Lower lobe of right lung (tissue), 2 donors: ENCODE data around the gene DNAJC6. TPM values are rescaled to one million over a fixed set of nuclear protein-coding genes. Genes with fewer than 3 reads are reported as not detected.

Source experiments
- ATAC-seq, 2 donors: fragments of 200-7000 bp; cut with Tn5 transposase; one replicate each; pipeline ENCODE4 v1.9.1; 2020 to 2022; ENCODE audit warnings: mild to moderate bottlenecking in 2 of 2, moderate library complexity in 2 of 2
- DNase-seq: peaks from one replicate; pipeline ENCODE4 v3.0.0-alpha.2; 2020
- H3K27ac ChIP-seq: fragments of 200-600 bp; one replicate; pipeline ENCODE4 v1.8.0; 2022
- H3K27me3 ChIP-seq: fragments of 200-600 bp; one replicate; pipeline ENCODE4 v1.8.0; 2022; ENCODE audit warnings: low read depth
- H3K36me3 ChIP-seq: fragments of 200-600 bp; one replicate; pipeline ENCODE4 v1.8.0; 2022; ENCODE audit warnings: mild to moderate bottlenecking
- H3K4me1 ChIP-seq: fragments of 200-600 bp; one replicate; pipeline ENCODE4 v1.8.0; 2022
- H3K4me3 ChIP-seq: fragments of 200-600 bp; one replicate; pipeline ENCODE4 v1.8.0; 2022; ENCODE audit warnings: mild to moderate bottlenecking
- H3K9me3 ChIP-seq: fragments of 200-600 bp; one replicate; pipeline ENCODE4 v1.8.0; 2022
- CTCF ChIP-seq: fragments of 200-600 bp; IDR thresholded peaks from one replicate; pipeline ENCODE4 v1.8.0; 2022; ENCODE audit warnings: antibody characterized with exemption, mild to moderate bottlenecking
- intact Hi-C: fragments of 100-400 bp; cut with DNase I; formaldehyde crosslinking; loops from one replicate; pipeline ENCODE4 v1.11.0; 2022
- total RNA-seq: library from RNA; stranded (reverse); fragmentation: NEBNext Ultra II Directional; extraction: Animal tissue kit (Norgen Biotek cat#: 25700); gene quantifications from one replicate; pipeline ENCODE4 v1.2.1, GENCODE V29; 2021
- donor health status: DM: no; HTN: yes; CAD: no; lungs with severe emphysema.

The DNAJC6 gene
- total RNA-seq, 1 donor from 2014 or later, result 10.5 TPM

- Histone ChIP-seq H3K27me3 (no peaks in the 10 kb centered on the region), H3K4me1 (no peaks in the 10 kb centered on the region), H3K36me3 (no peaks in the 10 kb centered on the region), H3K4me3 (no peak overlapping the region), H3K9me3 (no peaks in the 10 kb centered on the region), H3K27ac (no peak overlapping the region)
- DNase-seq (no peak), ATAC-seq (no peak)
- intact Hi-C loops, result no loop called here
- TF ChIP-seq CTCF, result no peak
These were observed 20.7 kb downstream of the DNAJC6 start for GRCh38 chr1:65330021-65330420.

- H3K4me1 ChIP-seq, result no peaks in the 10 kb centered on the region
- H3K27ac ChIP-seq, result no peak overlapping the region
- intact Hi-C loops, result no loop called here
- ATAC-seq, result no peak
- H3K36me3 ChIP-seq, result no peaks in the 10 kb centered on the region
- DNase-seq, result no peak
- H3K27me3 ChIP-seq, result no peaks in the 10 kb centered on the region
- no peak for TF ChIP-seq CTCF
- H3K4me3 ChIP-seq, result no peak overlapping the region
- H3K9me3 ChIP-seq, result no peaks in the 10 kb centered on the region
These were observed 21.5 kb downstream of the DNAJC6 start for GRCh38 chr1:65330822-65331221.

- intact Hi-C loops, result no loop called here
- H3K9me3 ChIP-seq, result no peaks in the 10 kb centered on the region
- H3K4me3 ChIP-seq, result no peak overlapping the region
- H3K27ac ChIP-seq, result no peak overlapping the region
- no peak for TF ChIP-seq CTCF
- H3K36me3 ChIP-seq, result no peaks in the 10 kb centered on the region
- ATAC-seq (no peak), DNase-seq (no peak)
- H3K27me3 ChIP-seq, result no peaks in the 10 kb centered on the region
- H3K4me1 ChIP-seq, result no peaks in the 10 kb centered on the region
These were observed 23.5 kb downstream of the DNAJC6 start for GRCh38 chr1:65332821-65333220.

GRCh38 chr1:65334081-65334480 lies 24.7 kb downstream of the DNAJC6 start:
- Histone ChIP-seq H3K36me3 (no peaks in the 10 kb centered on the region), H3K4me3 (no peak overlapping the region), H3K27ac (no peak overlapping the region), H3K4me1 (no peaks in the 10 kb centered on the region), H3K27me3 (no peaks in the 10 kb centered on the region), H3K9me3 (no peaks in the 10 kb centered on the region)
- intact Hi-C loops, result no loop called here
- no peak for TF ChIP-seq CTCF
- DNase-seq (no peak), ATAC-seq (no peak)

- ATAC-seq (no peak), DNase-seq (no peak)
- Histone ChIP-seq H3K9me3 (no peaks in the 10 kb centered on the region), H3K4me1 (no peaks in the 10 kb centered on the region), H3K36me3 (no peaks in the 10 kb centered on the region), H3K27me3 (no peaks in the 10 kb centered on the region), H3K27ac (no peak overlapping the region), H3K4me3 (no peak overlapping the region)
- no peak for TF ChIP-seq CTCF
- intact Hi-C loops, result no loop called here
These were observed 30.6 kb downstream of the DNAJC6 start for GRCh38 chr1:65339866-65340468.
